GM19025 (cell line): Measurements from ENCODE around the gene S100PBP.
A peak's percentile ranks its signal among the peaks of the same experiment; 100 is the strongest.
"Not testable (repeated sequence)": the region's sequence is repeated elsewhere in the genome, so short reads cannot be mapped to it uniquely, and the experiment has no call there.

Source experiments
- ATAC-seq: cut with Tn5 transposase; IDR thresholded peaks from one replicate; pipeline ENCODE4 v1.9.1; 2021; ENCODE audit warnings: mild to moderate bottlenecking, low read depth, moderate library complexity; ENCODE audit not compliant: unreplicated experiment

The S100PBP gene

GRCh38 chr1:32783851-32784250, 33.6 kb upstream of the S100PBP start:
- ATAC-seq: no peak

GRCh38 chr1:32784817-32785216, 32.6 kb upstream of the S100PBP start:
- no peak for ATAC-seq

GRCh38 chr1:32786856-32787255, 30.6 kb upstream of the S100PBP start:
- no peak for ATAC-seq

- not testable (repeated sequence) for ATAC-seq
Observed at GRCh38 chr1:32789356-32789755, 28.1 kb upstream of the S100PBP start.

- no peak for ATAC-seq
Observed at GRCh38 chr1:32791881-32792280, 25.6 kb upstream of the S100PBP start.

GRCh38 chr1:32795763-32796162, 21.7 kb upstream of the S100PBP start:
- not testable (repeated sequence) for ATAC-seq

GRCh38 chr1:32797456-32797855, 20.0 kb upstream of the S100PBP start:
- ATAC-seq: no peak

GRCh38 chr1:32798191-32798590, 19.3 kb upstream of the S100PBP start:
- ATAC-seq: no peak

- ATAC-seq: peak; percentile 60
Observed at GRCh38 chr1:32798679-32799416, 18.6 kb upstream of the S100PBP start.

- no peak for ATAC-seq
Observed at GRCh38 chr1:32801096-32801715, 16.2 kb upstream of the S100PBP start.

GRCh38 chr1:32804460-32804859, 13.0 kb upstream of the S100PBP start:
- not testable (repeated sequence) for ATAC-seq

- no peak for ATAC-seq
Observed at GRCh38 chr1:32806290-32806689, 11.2 kb upstream of the S100PBP start.

GRCh38 chr1:32806910-32807523, 10.4 kb upstream of the S100PBP start:
- ATAC-seq: no peak

GRCh38 chr1:32808580-32808979, 8.9 kb upstream of the S100PBP start:
- ATAC-seq: no peak

GRCh38 chr1:32810358-32810757, 7.1 kb upstream of the S100PBP start:
- no peak for ATAC-seq

GRCh38 chr1:32811265-32811664, 6.2 kb upstream of the S100PBP start:
- ATAC-seq: no peak

GRCh38 chr1:32811917-32812316, 5.5 kb upstream of the S100PBP start:
- ATAC-seq: no peak

- ATAC-seq: no peak
Observed at GRCh38 chr1:32813941-32814739, 3.3 kb upstream of the S100PBP start.

GRCh38 chr1:32816676-32817158, 736 bp upstream of the S100PBP start:
- no peak for ATAC-seq

- peak; percentile 4 for ATAC-seq
Observed at GRCh38 chr1:32817815-32818786, 648 bp downstream of the S100PBP start.
